Endothelial cell of umbilical vein (primary cell): ENCODE results near the gene EFNB3. TPM values are rescaled to one million over a fixed set of nuclear protein-coding genes. Genes with fewer than 3 reads are reported as not detected.

ENCODE experiments used
- BruUV-seq: library from RNA; stranded (reverse); fragments of 400-500 nt; replicated peaks from 2 replicates; lab custom pipeline; 2021; lab: Mats Ljungman, UMichigan
- CTCF ChIA-PET: fragments of 300-600, 350-600 bp; sonication (Branson Sonifier 250); formaldehyde crosslinking; loops from one replicate; lab custom pipeline; 2021; ENCODE audit warnings: antibody characterized with exemption, inconsistent platforms; lab: Charles Lee
- POLR2A ChIA-PET: fragments of 300-600, 350-600 bp; sonication (Branson Sonifier 250); formaldehyde crosslinking; loops from one replicate; lab custom pipeline; 2021; ENCODE audit warnings: antibody characterized with exemption, inconsistent platforms; lab: Charles Lee
- DNase-seq: peaks from one replicate; pipeline ENCODE4 v3.0.0-alpha.2; 2011; ENCODE audit warnings: low read depth, low spot score
- FAIRE-seq: peaks from 2 replicates; lab custom pipeline; 2011; peaks lifted over from hg19 to GRCh38; lab: Jason Lieb, UNC
- H2AFZ ChIP-seq: 2 replicates; pipeline ENCODE4 v1.6.0; 2012; ENCODE audit warnings: low read depth, low read length, control low read depth, inconsistent platforms
- H3K27ac ChIP-seq: 2 replicates; pipeline ENCODE4 v1.5.1; 2011; ENCODE audit warnings: low read depth, mild to moderate bottlenecking, control low read depth, low read length, moderate library complexity; ENCODE audit not compliant: insufficient read depth
- H3K27me3 ChIP-seq, 2 experiments: 2 replicates each; pipeline versions ENCODE4 v1.6.0 to v1.6.1; 2011; ENCODE audit warnings: low read length in 2 of 2, mixed read lengths in 1 of 2; ENCODE audit not compliant: control insufficient read depth in 2 of 2, insufficient read depth in 2 of 2
- H3K36me3 ChIP-seq, 2 experiments: 2 replicates in 1 of 2; 3 replicates in 1 of 2; pipeline ENCODE4 v1.5.1; 2011; ENCODE audit warnings: low read length in 2 of 2, mild to moderate bottlenecking in 1 of 2, moderate library complexity in 1 of 2; ENCODE audit not compliant: control insufficient read depth in 2 of 2, insufficient read depth in 2 of 2; ENCODE audit errors: extremely low read depth in 1 of 2
- H3K4me1 ChIP-seq: 3 replicates; pipeline ENCODE4 v1.5.1; 2011; ENCODE audit warnings: mild to moderate bottlenecking, low read length; ENCODE audit not compliant: control insufficient read depth, insufficient read depth; ENCODE audit errors: extremely low read depth
- H3K4me2 ChIP-seq: 2 replicates; pipeline ENCODE4 v1.6.1; 2011; ENCODE audit warnings: low read length, control low read depth, mixed read lengths; ENCODE audit not compliant: insufficient read depth
- H3K4me3 ChIP-seq, 3 experiments: fragments of 200-600 bp in 1 of 3; sonication (generic), shearing (Covaris generic) in 1 of 3; replicated peaks in 1 of 3; 2 replicates each; pipeline ENCODE4 v1.5.1; 2011 to 2016; ENCODE audit warnings: control low read depth in 3 of 3, low read length in 3 of 3, mild to moderate bottlenecking in 2 of 3, inconsistent platforms in 1 of 3, low read depth in 1 of 3, moderate library complexity in 1 of 3; ENCODE audit not compliant: insufficient read depth in 1 of 3
- H3K79me2 ChIP-seq: 2 replicates; pipeline ENCODE4 v1.6.0; 2012; ENCODE audit warnings: low read length, inconsistent platforms; ENCODE audit not compliant: control insufficient read depth, insufficient read depth
- H3K9ac ChIP-seq: replicated peaks from 2 replicates; pipeline ENCODE3; 2011; ENCODE audit warnings: low read length, control low read depth; ENCODE audit not compliant: insufficient read depth; ENCODE audit errors: extremely low read depth
- H3K9me1 ChIP-seq: replicated peaks from 3 replicates; pipeline ENCODE4 v1.6.0; 2011; ENCODE audit warnings: mild to moderate bottlenecking, low read length; ENCODE audit not compliant: control insufficient read depth, insufficient read depth; ENCODE audit errors: extremely low read depth
- H3K9me3 ChIP-seq: replicated peaks from 2 replicates; pipeline ENCODE4 v1.5.1; 2012; ENCODE audit warnings: low read length, inconsistent platforms; ENCODE audit not compliant: control insufficient read depth, insufficient read depth
- H4K20me1 ChIP-seq: replicated peaks from 2 replicates; pipeline ENCODE3; 2011; ENCODE audit warnings: mild to moderate bottlenecking, low read length; ENCODE audit not compliant: control insufficient read depth, insufficient read depth; ENCODE audit errors: extremely low read depth
- CTCF ChIP-seq, 2 donors: IDR thresholded peaks; 1 replicate in 1 of 2; 2 replicates in 1 of 2; pipeline ENCODE4 v1.5.1; 2011; ENCODE audit warnings: low read length in 2 of 2, mild to moderate bottlenecking in 2 of 2, moderate library complexity in 2 of 2, control low read depth in 1 of 2, inconsistent platforms in 1 of 2, low read depth in 1 of 2; ENCODE audit not compliant: insufficient read depth in 1 of 2; ENCODE audit errors: extremely low read depth in 1 of 2
- EZH2 ChIP-seq: IDR thresholded peaks from 2 replicates; pipeline ENCODE4 v1.6.1; 2012; ENCODE audit warnings: borderline replicate concordance, low read depth, mild to moderate bottlenecking, moderate library complexity, low read length, inconsistent platforms; ENCODE audit not compliant: severe bottlenecking
- FOS ChIP-seq: IDR thresholded peaks from 2 replicates; pipeline ENCODE4 v1.6.1; 2011; ENCODE audit warnings: mild to moderate bottlenecking, low read length, moderate library complexity, borderline replicate concordance; ENCODE audit not compliant: insufficient read depth
- GATA2 ChIP-seq: IDR thresholded peaks from 2 replicates; pipeline ENCODE4 v1.7.0; 2011; ENCODE audit warnings: low read depth, mild to moderate bottlenecking, moderate library complexity, mixed read lengths, low read length; ENCODE audit not compliant: insufficient read length, insufficient read depth
- JUN ChIP-seq: IDR thresholded peaks from 2 replicates; pipeline ENCODE4 v1.6.1; 2011; ENCODE audit warnings: borderline replicate concordance, low read depth; ENCODE audit not compliant: insufficient read length, insufficient read depth
- MYC ChIP-seq: IDR thresholded peaks from one replicate; pipeline ENCODE4 v1.6.1; 2011; ENCODE audit warnings: mild to moderate bottlenecking, low read depth, low read length
- POLR2A ChIP-seq: IDR thresholded peaks from 2 replicates; pipeline ENCODE4 v1.6.1; 2012; ENCODE audit warnings: low read depth, mild to moderate bottlenecking, control low read depth, low read length
- POLR2AphosphoS5 ChIP-seq: IDR thresholded peaks from 2 replicates; pipeline ENCODE4 v1.6.1; 2012; ENCODE audit warnings: low read depth, mild to moderate bottlenecking, control low read depth, low read length, moderate library complexity; ENCODE audit not compliant: insufficient read depth
- dilution Hi-C: fragments of 300-500 bp; cut with MboI; formaldehyde crosslinking; loops from one replicate; pipeline ENCODE4 v1.15.0; 2019; ENCODE audit warnings: low sequenced_read_pairs; ENCODE audit not compliant: extremely low pct_ligation_motif_present
- intact Hi-C: fragments of 100-400 bp; cut with micrococcal nuclease; formaldehyde crosslinking; loops from one replicate; pipeline ENCODE4 v1.10.0; 2022
- polyA plus RNA-seq, 4 experiments: library from polyadenylated mRNA; depleted of rRNA in 3 of 4; stranded (reverse) in 3 of 4; unstranded in 1 of 4; fragments of >200 nt; gene quantifications; 2 replicates each; pipeline versions ENCODE4 v1.2.1 to v1.2.3, GENCODE V29; 2011 to 2012; ENCODE audit warnings: missing spikeins in 1 of 4
- total RNA-seq: library from RNA; stranded (reverse); gene quantifications from 2 replicates; pipeline ENCODE4 v1.2.3, GENCODE V29; 2021
- TF ChIP-seq, protein P1 (sequence below): IDR thresholded peaks from 2 replicates; pipeline ENCODE4 v1.6.1; 2011; ENCODE audit not compliant: insufficient read depth, insufficient read length

The EFNB3 gene
- total and polyA plus RNA-seq, 2 donors (not counting 3 experiments of a cell fraction or from before 2014, with no cell fraction given) = 1.1 to 2.9 TPM

- intact Hi-C loops = no loop called here
- DNase-seq (no peak), FAIRE-seq (no peak)
- dilution Hi-C loops = no loop called here
- Histone ChIP-seq H3K79me2 (no peaks in the 10 kb centered on the region), H3K9me1 (no peaks in the 10 kb centered on the region), H3K36me3 (no peaks in the 10 kb centered on the region), H3K9ac (no peak overlapping the region), H3K27ac (no peak overlapping the region), H3K27me3 (peaks cover 25 to 40% of the 10 kb centered on the region in 2 experiments), H4K20me1 (no peaks in the 10 kb centered on the region), H3K4me2 (no peak overlapping the region), H2AFZ (no peak overlapping the region), H3K9me3 (no peaks in the 10 kb centered on the region), H3K4me1 (peaks cover 5% of the 10 kb centered on the region), H3K4me3 (no peak overlapping the region)
- no peak for TF ChIP-seq FOS
- no peak for TF ChIP-seq POLR2AphosphoS5
- TF ChIP-seq JUN = no peak
- TF ChIP-seq EZH2 = no peak
- TF ChIP-seq, protein P1, sequence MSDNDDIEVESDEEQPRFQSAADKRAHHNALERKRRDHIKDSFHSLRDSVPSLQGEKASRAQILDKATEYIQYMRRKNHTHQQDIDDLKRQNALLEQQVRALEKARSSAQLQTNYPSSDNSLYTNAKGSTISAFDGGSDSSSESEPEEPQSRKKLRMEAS = no peak
- no peak for TF ChIP-seq POLR2A
- TF ChIP-seq GATA2 = no peak
- no peak for TF ChIP-seq CTCF (IDR thresholded peaks at IDR 0.05; ENCODE audit: extremely low read depth in 1 of 2, insufficient read depth in 1 of 2, low read depth in 1 of 2, low read length in 2 of 2)
- TF ChIP-seq MYC = no peak
- ChIA-PET CTCF (interaction anchor here (1.5 kb wide), 1 partner anchor 32 kb away, joined by 3 read pairs; the partner anchor contains the start of gene WRAP53), POLR2A (no interaction called here)
- no TSS peak for BruUV-seq
Measured at GRCh38 chr17:7719661-7720060, 14.7 kb downstream of the EFNB3 start.
